Endometrial microvascular endothelial cells (primary cell): ENCODE results near the gene JMY. TPM values are rescaled to one million over a fixed set of nuclear protein-coding genes. Genes with fewer than 3 reads are reported as not detected.

Source experiments
- in situ Hi-C: cut with HindIII; loops from 2 replicates; pipeline ENCODE4 v1.10.0; 2017; ENCODE audit warnings: low sequenced_read_pairs, low pct_unique_long_range_greater_than_20kb; ENCODE audit errors: inconsistent ontology term
- total RNA-seq: library from RNA; depleted of rRNA; stranded (reverse); fragments of >200 nt; gene quantifications from one replicate; pipeline ENCODE4 v1.2.3, GENCODE V29; 2015; ENCODE audit errors: inconsistent ontology term

Gene JMY
- total RNA-seq, 1 donor from 2014 or later: 2.9 TPM

GRCh38 chr5:79269733-79270166 is 33.8 kb downstream of the JMY start:
- in situ Hi-C loops: no loop called here

GRCh38 chr5:79273341-79273740 is 37.4 kb downstream of the JMY start:
- in situ Hi-C loops: no loop called here

- in situ Hi-C loops: no loop called here
Measured at GRCh38 chr5:79284846-79285245, 48.9 kb downstream of the JMY start.

- in situ Hi-C loops: no loop called here
Measured at GRCh38 chr5:79285285-79285684, 49.4 kb downstream of the JMY start.

GRCh38 chr5:79285833-79286232 is 49.9 kb downstream of the JMY start:
- in situ Hi-C loops: no loop called here

- in situ Hi-C loops: no loop called here
Measured at GRCh38 chr5:79287380-79287779, 51.4 kb downstream of the JMY start.

GRCh38 chr5:79287907-79288306 is 52.0 kb downstream of the JMY start:
- in situ Hi-C loops: no loop called here

GRCh38 chr5:79295029-79295428 is 59.1 kb downstream of the JMY start:
- in situ Hi-C loops: no loop called here

- in situ Hi-C loops: no loop called here
Measured at GRCh38 chr5:79297661-79298060, 61.7 kb downstream of the JMY start.

- in situ Hi-C loops: no loop called here
Measured at GRCh38 chr5:79301046-79301712, 65.2 kb downstream of the JMY start.

GRCh38 chr5:79302454-79302853 is 66.5 kb downstream of the JMY start:
- in situ Hi-C loops: no loop called here

- in situ Hi-C loops: no loop called here
Measured at GRCh38 chr5:79305706-79306105, 69.8 kb downstream of the JMY start.

- in situ Hi-C loops: no loop called here
Measured at GRCh38 chr5:79318935-79319614, 83.1 kb downstream of the JMY start.

- in situ Hi-C loops: no loop called here
Measured at GRCh38 chr5:79329453-79329852, 93.5 kb downstream of the JMY start.

- in situ Hi-C loops: no loop called here
Measured at GRCh38 chr5:79330071-79330470, 94.1 kb downstream of the JMY start.

- in situ Hi-C loops: no loop called here
Measured at GRCh38 chr5:79333852-79334557, 98.1 kb downstream of the JMY start.

- in situ Hi-C loops: no loop called here
Measured at GRCh38 chr5:79346420-79346824, 110.5 kb downstream of the JMY start.

- in situ Hi-C loops: no loop called here
Measured at GRCh38 chr5:79349047-79349446, 113.1 kb downstream of the JMY start.

- in situ Hi-C loops: no loop called here
Measured at GRCh38 chr5:79349881-79350280, 114.0 kb downstream of the JMY start.

GRCh38 chr5:79357398-79357797 is 121.5 kb downstream of the JMY start:
- in situ Hi-C loops: no loop called here
